Measurements from ENCODE around the gene VIPR2. TPM values are rescaled to one million over a fixed set of nuclear protein-coding genes. Genes with fewer than 3 reads are reported as not detected.

Gene VIPR2, protein sequence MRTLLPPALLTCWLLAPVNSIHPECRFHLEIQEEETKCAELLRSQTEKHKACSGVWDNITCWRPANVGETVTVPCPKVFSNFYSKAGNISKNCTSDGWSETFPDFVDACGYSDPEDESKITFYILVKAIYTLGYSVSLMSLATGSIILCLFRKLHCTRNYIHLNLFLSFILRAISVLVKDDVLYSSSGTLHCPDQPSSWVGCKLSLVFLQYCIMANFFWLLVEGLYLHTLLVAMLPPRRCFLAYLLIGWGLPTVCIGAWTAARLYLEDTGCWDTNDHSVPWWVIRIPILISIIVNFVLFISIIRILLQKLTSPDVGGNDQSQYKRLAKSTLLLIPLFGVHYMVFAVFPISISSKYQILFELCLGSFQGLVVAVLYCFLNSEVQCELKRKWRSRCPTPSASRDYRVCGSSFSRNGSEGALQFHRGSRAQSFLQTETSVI
- total RNA-seq (6.9 TPM), polyA plus RNA-seq (22.8 TPM)
- long read RNA-seq, donor 1: 0 reads
- long read RNA-seq, donor 2: 0 reads
- long read RNA-seq, donor 3, transcript VIPR2-201 (13 exons, 3,944 nt): major isoform, 5 of 14 reads
- long read RNA-seq, donor 3, partial matches to known transcripts: 7 of 14 reads
- long read RNA-seq, donor 3, other reads (novel, unspliced or antisense): 0 of 14 reads
- long read RNA-seq, donor 4, partial matches to known transcripts: 0 of 2 reads
- long read RNA-seq, donor 4, other reads (novel, unspliced or antisense): 0 of 2 reads
- long read RNA-seq, donor 5, partial matches to known transcripts: 0 of 3 reads
- long read RNA-seq, donor 5, other reads (novel, unspliced or antisense): 0 of 3 reads
- long read RNA-seq, donor 6, partial matches to known transcripts: 0 of 4 reads
- long read RNA-seq, donor 6, other reads (novel, unspliced or antisense): 0 of 4 reads
- long read RNA-seq, donor 7, partial matches to known transcripts: 0 of 1 reads
- long read RNA-seq, donor 7, other reads (novel, unspliced or antisense): 0 of 1 reads
- long read RNA-seq, donor 8, partial matches to known transcripts: 0 of 1 reads
- long read RNA-seq, donor 8, other reads (novel, unspliced or antisense): 0 of 1 reads
- long read RNA-seq, donor 9, partial matches to known transcripts: 0 of 1 reads
- long read RNA-seq, donor 9, other reads (novel, unspliced or antisense): 0 of 1 reads
- long read RNA-seq, donor 10, partial matches to known transcripts: 5 of 6 reads
- long read RNA-seq, donor 10, other reads (novel, unspliced or antisense): 0 of 6 reads

DNA sequence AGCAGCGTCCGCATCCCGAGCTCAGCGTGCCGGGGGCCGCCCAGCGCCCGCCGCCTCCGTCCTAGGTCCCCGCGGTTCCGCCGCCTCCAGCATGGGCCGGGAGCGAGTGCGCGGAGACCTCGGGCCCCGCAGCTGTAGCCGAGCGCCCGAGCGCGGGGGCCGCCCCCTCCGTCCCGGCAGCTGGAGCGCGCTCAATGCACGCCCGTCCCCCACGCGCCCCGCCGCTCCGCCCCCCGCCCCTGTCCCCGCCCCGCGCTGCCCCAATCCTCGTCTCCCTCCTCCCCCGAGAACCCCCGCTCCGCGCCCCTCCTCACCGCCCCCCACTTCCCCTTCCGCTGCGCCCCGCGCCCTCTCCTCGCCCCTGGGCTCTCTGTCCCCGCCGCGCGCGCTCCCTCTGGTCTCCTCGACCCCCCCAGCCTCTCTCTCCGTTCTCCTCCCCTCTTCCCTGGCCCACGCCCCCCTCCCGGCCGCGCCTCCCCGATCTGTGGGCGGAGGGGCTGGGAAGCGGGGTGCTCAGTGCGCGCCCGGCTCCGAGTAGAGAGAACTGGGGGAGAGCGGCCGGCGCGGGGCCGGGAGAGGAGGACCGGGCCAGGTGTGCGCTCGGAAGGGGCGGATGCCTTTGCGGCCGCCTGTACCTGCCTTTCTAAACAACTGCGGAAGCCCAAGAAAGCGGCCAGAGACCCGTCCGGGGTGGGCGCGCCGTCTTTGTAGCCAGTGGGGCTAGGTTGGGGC is at the start of gene VIPR2:
Gene VIPR2 (minus strand): TSS at position 110 of the 732 bp plus-strand sequence. CDS start 96 bp downstream, at position 14.
- H3K27me3 ChIP-seq (ENCODE audit: control insufficient read depth in 2 of 2, insufficient read depth in 1 of 2, low read length in 1 of 2): peaks cover 0 to 43% of the 10 kb centered on the region in 2 donors
- 1% methylated on average over 86 of the region's 88 CpGs for WGBS
- H3K27ac ChIP-seq (ENCODE audit: low read depth in 1 of 2, low read length in 1 of 2): peak within 1 kb of the TSS; percentile 68 to 76
- H3K9me3 ChIP-seq (ENCODE audit: control insufficient read depth in 2 of 2, insufficient read depth in 1 of 2, low read length in 1 of 2): peaks cover 0 to 4% of the 10 kb centered on the region in 2 donors
- DNase-seq (ENCODE audit: low read depth in 6 of 9, low spot score in 9 of 9): peak in 6 of 9 donors; percentile 39 to 81 (median 62)
- peaks cover 14 to 19% of the 10 kb centered on the region in 2 donors for H3K36me3 ChIP-seq (ENCODE audit: control insufficient read depth in 2 of 2, insufficient read depth in 2 of 2, low read length in 1 of 2)
- peak within 1 kb of the TSS; percentile 69 to 75 for H3K4me3 ChIP-seq (ENCODE audit: low read length in 2 of 2)
- H3K4me1 ChIP-seq (ENCODE audit: control insufficient read depth in 2 of 2, insufficient read depth in 2 of 2, low read length in 2 of 2): peaks cover 3 to 23% of the 10 kb centered on the region in 2 donors

DNA sequence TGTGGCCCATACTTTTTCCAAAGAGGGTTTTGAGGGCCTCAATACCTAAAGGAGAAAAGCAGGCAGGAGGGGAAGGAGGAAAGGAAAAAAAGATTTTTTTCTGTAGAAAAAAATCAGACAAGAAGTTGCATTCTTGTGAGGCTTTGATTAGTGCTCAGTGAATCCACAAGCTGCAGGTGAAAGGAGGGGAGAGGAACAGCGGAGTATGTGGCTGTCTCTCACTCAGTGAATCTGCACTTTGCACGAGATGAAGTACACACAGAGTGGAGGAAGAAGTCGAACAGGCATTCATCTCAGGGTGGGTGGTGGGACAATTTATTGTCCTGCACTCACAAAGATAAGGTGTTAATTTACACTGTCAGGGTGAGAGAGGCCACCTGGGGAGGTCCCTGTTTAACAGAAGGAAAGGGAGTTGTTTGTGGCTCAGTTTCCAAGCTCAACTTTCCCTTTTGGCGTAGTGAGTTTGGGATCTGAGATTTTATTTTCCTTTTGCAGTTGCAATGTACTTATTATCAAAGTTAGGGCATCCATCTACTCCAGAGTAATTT is 49.0 kb upstream of the VIPR2 start:
- Histone ChIP-seq H3K9me3 (ENCODE audit: control insufficient read depth in 2 of 2, insufficient read depth in 1 of 2, low read length in 1 of 2) (no peaks in the 10 kb centered on the region), H3K27ac (ENCODE audit: low read depth in 1 of 2, low read length in 1 of 2) (no peak overlapping the region), H3K4me1 (ENCODE audit: control insufficient read depth in 2 of 2, insufficient read depth in 2 of 2, low read length in 2 of 2) (peaks cover 22 to 57% of the 10 kb centered on the region in 2 donors), H3K27me3 (ENCODE audit: control insufficient read depth in 2 of 2, insufficient read depth in 1 of 2, low read length in 1 of 2) (no peaks in the 10 kb centered on the region), H3K4me3 (ENCODE audit: low read length in 2 of 2) (no peak overlapping the region), H3K36me3 (ENCODE audit: control insufficient read depth in 2 of 2, insufficient read depth in 2 of 2, low read length in 1 of 2) (no peaks in the 10 kb centered on the region)
- WGBS: 88% methylated on average over 4 of the region's 4 CpGs
- DNase-seq (ENCODE audit: low read depth in 6 of 9, low spot score in 9 of 9): no peak

DNA sequence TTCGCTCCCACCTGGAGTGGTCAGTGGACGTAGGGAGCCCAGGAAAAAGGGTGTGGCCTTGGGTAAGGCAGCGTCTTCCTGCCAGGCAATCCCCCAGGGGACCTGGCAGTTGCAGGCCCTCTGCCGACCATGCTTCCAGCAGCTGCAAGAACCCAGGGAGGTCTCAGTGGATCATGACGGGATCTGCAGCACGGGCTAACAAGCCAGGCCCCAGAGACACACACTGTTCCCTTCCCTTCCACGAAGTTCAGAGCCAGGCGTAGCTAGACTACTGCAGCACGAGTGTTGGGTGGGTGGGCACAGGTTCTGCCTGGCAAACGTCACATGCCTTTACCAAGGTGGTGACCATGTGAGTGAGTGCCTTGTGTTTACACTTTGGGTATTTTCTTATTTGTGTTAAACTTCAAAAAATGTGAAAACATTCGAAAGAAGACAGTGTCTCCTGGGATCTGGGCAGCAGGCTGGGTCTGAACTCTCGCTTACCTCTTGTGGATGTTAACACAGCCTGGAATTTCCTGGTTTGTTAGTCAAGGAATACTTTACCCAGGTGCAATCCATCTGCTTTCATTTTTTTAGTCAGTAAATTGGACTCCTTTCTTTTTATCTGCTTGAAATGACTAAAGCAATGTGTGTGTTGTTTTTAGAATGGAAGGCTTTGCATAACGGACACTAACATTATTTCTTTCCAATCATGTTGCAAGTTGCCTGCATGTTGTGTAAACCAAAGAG is 48.2 kb upstream of the VIPR2 start:
- Histone ChIP-seq H3K4me3 (ENCODE audit: low read length in 2 of 2) (no peak overlapping the region), H3K36me3 (ENCODE audit: control insufficient read depth in 2 of 2, insufficient read depth in 2 of 2, low read length in 1 of 2) (no peaks in the 10 kb centered on the region), H3K4me1 (ENCODE audit: control insufficient read depth in 2 of 2, insufficient read depth in 2 of 2, low read length in 2 of 2) (peaks cover 16 to 49% of the 10 kb centered on the region in 2 donors), H3K27me3 (ENCODE audit: control insufficient read depth in 2 of 2, insufficient read depth in 1 of 2, low read length in 1 of 2) (no peaks in the 10 kb centered on the region), H3K9me3 (ENCODE audit: control insufficient read depth in 2 of 2, insufficient read depth in 1 of 2, low read length in 1 of 2) (no peaks in the 10 kb centered on the region), H3K27ac (ENCODE audit: low read depth in 1 of 2, low read length in 1 of 2) (no peak overlapping the region)
- 97% methylated on average over 13 of the region's 13 CpGs for WGBS
- DNase-seq (ENCODE audit: low read depth in 6 of 9, low spot score in 9 of 9): no peak

DNA sequence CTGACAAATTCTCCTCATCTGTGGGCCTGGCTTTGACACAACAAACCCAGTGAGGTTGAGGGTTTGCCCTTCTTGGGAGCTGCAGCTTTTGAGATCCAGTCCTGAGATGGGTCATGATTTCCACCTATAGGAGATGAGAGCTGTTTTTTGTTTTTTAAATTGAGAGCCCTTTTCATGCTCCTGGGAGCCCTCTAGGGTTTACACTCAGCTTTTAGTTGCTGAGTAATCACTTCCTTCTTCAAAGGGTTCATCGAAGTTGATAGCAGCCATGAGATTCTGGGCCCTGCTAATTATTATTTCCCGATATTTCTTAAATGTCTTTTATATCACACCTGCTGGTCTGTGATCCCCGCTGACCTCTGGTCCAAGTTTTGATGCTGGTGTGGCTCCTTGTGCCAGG is 47.3 kb upstream of the VIPR2 start:
- 68% methylated on average over 3 of the region's 3 CpGs for WGBS
- Histone ChIP-seq H3K27me3 (ENCODE audit: control insufficient read depth in 2 of 2, insufficient read depth in 1 of 2, low read length in 1 of 2) (no peaks in the 10 kb centered on the region), H3K4me3 (ENCODE audit: low read length in 2 of 2) (no peak overlapping the region), H3K36me3 (ENCODE audit: control insufficient read depth in 2 of 2, insufficient read depth in 2 of 2, low read length in 1 of 2) (no peaks in the 10 kb centered on the region), H3K27ac (ENCODE audit: low read depth in 1 of 2, low read length in 1 of 2) (no peak overlapping the region), H3K9me3 (ENCODE audit: control insufficient read depth in 2 of 2, insufficient read depth in 1 of 2, low read length in 1 of 2) (no peaks in the 10 kb centered on the region), H3K4me1 (ENCODE audit: control insufficient read depth in 2 of 2, insufficient read depth in 2 of 2, low read length in 2 of 2) (peaks cover 7 to 41% of the 10 kb centered on the region in 2 donors)
- DNase-seq (ENCODE audit: low read depth in 6 of 9, low spot score in 9 of 9): peak in 1 of 9 donors; percentile 49

DNA sequence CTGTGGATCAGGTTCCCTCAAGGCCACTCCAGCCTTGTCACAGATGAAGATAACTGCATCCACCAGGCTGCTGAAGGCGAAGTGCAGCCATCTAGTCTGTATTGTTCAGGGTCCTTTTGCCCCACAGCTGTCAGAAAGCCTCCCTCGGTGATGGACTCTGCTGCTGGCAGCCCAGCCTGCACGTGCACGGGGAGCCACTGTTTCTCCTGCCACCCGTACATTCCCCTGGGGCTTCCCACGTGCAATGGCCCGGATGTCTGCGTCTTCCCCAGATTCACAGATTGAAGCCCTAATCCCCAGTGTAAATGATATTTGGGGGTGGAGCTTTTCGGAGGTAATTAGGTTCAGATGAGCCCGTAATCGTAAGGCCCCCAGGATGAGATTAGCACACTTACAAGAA is 46.6 kb upstream of the VIPR2 start:
- H3K4me1 ChIP-seq (ENCODE audit: control insufficient read depth in 2 of 2, insufficient read depth in 2 of 2, low read length in 2 of 2): peaks cover 4 to 33% of the 10 kb centered on the region in 2 donors
- DNase-seq (ENCODE audit: low read depth in 6 of 9, low spot score in 9 of 9): no peak
- WGBS: 96% methylated on average over 11 of the region's 11 CpGs
- H3K9me3 ChIP-seq (ENCODE audit: control insufficient read depth in 2 of 2, insufficient read depth in 1 of 2, low read length in 1 of 2): no peaks in the 10 kb centered on the region
- H3K27me3 ChIP-seq (ENCODE audit: control insufficient read depth in 2 of 2, insufficient read depth in 1 of 2, low read length in 1 of 2): no peaks in the 10 kb centered on the region
- H3K4me3 ChIP-seq (ENCODE audit: low read length in 2 of 2): no peak overlapping the region
- no peaks in the 10 kb centered on the region for H3K36me3 ChIP-seq (ENCODE audit: control insufficient read depth in 2 of 2, insufficient read depth in 2 of 2, low read length in 1 of 2)
- no peak overlapping the region for H3K27ac ChIP-seq (ENCODE audit: low read depth in 1 of 2, low read length in 1 of 2)

DNA sequence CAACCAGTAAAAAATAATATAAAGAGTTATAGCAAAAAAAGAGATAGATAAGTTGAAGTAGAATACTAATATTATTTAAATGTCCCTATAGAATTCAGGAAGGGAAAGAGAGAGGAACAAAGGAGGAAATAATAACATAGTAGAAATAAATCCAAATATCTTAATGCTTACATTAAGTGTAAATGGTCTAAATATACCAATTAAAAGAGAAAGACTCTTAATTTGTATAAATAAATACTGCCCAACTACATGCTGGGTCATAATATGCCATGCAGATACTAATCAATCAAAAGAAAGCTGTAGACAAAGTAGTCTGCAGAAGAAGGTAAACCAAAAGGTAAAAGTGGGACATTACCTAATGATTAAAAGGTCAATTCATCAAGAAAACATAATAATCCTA is 43.3 kb upstream of the VIPR2 start:
- DNase-seq (ENCODE audit: low read depth in 6 of 9, low spot score in 9 of 9): no peak
- no peak overlapping the region for H3K27ac ChIP-seq (ENCODE audit: low read depth in 1 of 2, low read length in 1 of 2)
- H3K4me1 ChIP-seq (ENCODE audit: control insufficient read depth in 2 of 2, insufficient read depth in 2 of 2, low read length in 2 of 2): peaks cover 0 to 11% of the 10 kb centered on the region in 2 donors
- no peaks in the 10 kb centered on the region for H3K9me3 ChIP-seq (ENCODE audit: control insufficient read depth in 2 of 2, insufficient read depth in 1 of 2, low read length in 1 of 2)
- no peaks in the 10 kb centered on the region for H3K36me3 ChIP-seq (ENCODE audit: control insufficient read depth in 2 of 2, insufficient read depth in 2 of 2, low read length in 1 of 2)
- no peaks in the 10 kb centered on the region for H3K27me3 ChIP-seq (ENCODE audit: control insufficient read depth in 2 of 2, insufficient read depth in 1 of 2, low read length in 1 of 2)
- no peak overlapping the region for H3K4me3 ChIP-seq (ENCODE audit: low read length in 2 of 2)

DNA sequence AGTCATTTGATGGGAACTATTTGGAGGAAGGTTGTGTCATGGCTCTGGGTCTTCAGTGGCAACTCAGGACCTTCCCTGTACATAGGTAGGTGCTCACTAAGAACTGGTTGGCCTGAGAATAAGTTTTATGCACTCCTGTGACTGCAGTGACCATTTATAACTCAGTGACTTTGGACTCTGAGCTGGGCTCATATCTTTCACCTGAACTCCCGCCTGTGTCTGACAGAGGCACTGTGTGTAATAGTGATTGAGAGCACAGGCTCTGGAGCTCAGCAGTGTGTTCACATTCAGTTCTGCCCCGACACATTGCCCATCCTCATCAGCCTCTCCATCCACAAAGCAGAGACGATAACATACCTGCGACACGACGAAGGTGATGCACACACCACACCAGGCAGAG is 34.6 kb upstream of the VIPR2 start:
- WGBS: 98% methylated on average over 6 of the region's 6 CpGs
- H3K27me3 ChIP-seq (ENCODE audit: control insufficient read depth in 2 of 2, insufficient read depth in 1 of 2, low read length in 1 of 2): no peaks in the 10 kb centered on the region
- no peak overlapping the region for H3K27ac ChIP-seq (ENCODE audit: low read depth in 1 of 2, low read length in 1 of 2)
- H3K36me3 ChIP-seq (ENCODE audit: control insufficient read depth in 2 of 2, insufficient read depth in 2 of 2, low read length in 1 of 2): no peaks in the 10 kb centered on the region
- DNase-seq (ENCODE audit: low read depth in 6 of 9, low spot score in 9 of 9): no peak
- H3K4me1 ChIP-seq (ENCODE audit: control insufficient read depth in 2 of 2, insufficient read depth in 2 of 2, low read length in 2 of 2): peaks cover 3 to 9% of the 10 kb centered on the region in 2 donors
- no peak overlapping the region for H3K4me3 ChIP-seq (ENCODE audit: low read length in 2 of 2)
- H3K9me3 ChIP-seq (ENCODE audit: control insufficient read depth in 2 of 2, insufficient read depth in 1 of 2, low read length in 1 of 2): peaks cover 0 to 9% of the 10 kb centered on the region in 2 donors

Measured in thymus (tissue), 14 donors.